SK-N-SH treated with all-trans-retinoic acid at 6 μM for 48 hours (cell line): ENCODE data around the gene RIMS3.

Experiments
- ATAC-seq: fragments of 200-7000 bp; cut with Tn5 transposase; 3 replicates; pipeline ENCODE4 v1.9.1; 2020; ENCODE audit warnings: mild to moderate bottlenecking, moderate library complexity
- BACH2 ChIP-seq: fragments of 250-450 bp; sonication (Bioruptor Pico); IDR thresholded peaks from 2 replicates; pipeline ENCODE4 v1.9.0; 2021; ENCODE audit warnings: mild to moderate bottlenecking, borderline replicate concordance
- CREB5 ChIP-seq: fragments of 250-450 bp; sonication (Bioruptor Pico); IDR thresholded peaks from 2 replicates; pipeline ENCODE4 v1.5.1; 2020; ENCODE audit warnings: low read depth, mild to moderate bottlenecking, moderate library complexity
- CSDC2 ChIP-seq: fragments of 250-450 bp; sonication (Bioruptor Pico); IDR thresholded peaks from 2 replicates; pipeline ENCODE4 v1.5.0; 2020; ENCODE audit warnings: mild to moderate bottlenecking, moderate library complexity
- ESRRG ChIP-seq: fragments of 250-450 bp; sonication (Bioruptor Pico); IDR thresholded peaks from 2 replicates; pipeline ENCODE4 v1.6.1; 2021; ENCODE audit warnings: mild to moderate bottlenecking
- GLIS3 ChIP-seq: fragments of 250-450 bp; sonication (Bioruptor Pico); IDR thresholded peaks from 2 replicates; pipeline ENCODE4 v1.5.0; 2020; ENCODE audit warnings: mild to moderate bottlenecking, moderate library complexity
- ISL1 ChIP-seq: fragments of 250-450 bp; sonication (Bioruptor Pico); IDR thresholded peaks from 2 replicates; pipeline ENCODE4 v2.1.2; 2022; ENCODE audit warnings: mild to moderate bottlenecking, moderate library complexity
- OSR1 ChIP-seq: fragments of 250-450 bp; sonication (Bioruptor Pico); IDR thresholded peaks from 2 replicates; pipeline ENCODE4 v1.8.0; 2022; ENCODE audit warnings: moderate library complexity, mild to moderate bottlenecking, inconsistent platforms
- PPARA ChIP-seq: fragments of 250-450 bp; sonication (Bioruptor Pico); IDR thresholded peaks from 2 replicates; pipeline ENCODE4 v1.5.0; 2020; ENCODE audit warnings: mild to moderate bottlenecking, borderline replicate concordance
- RARB ChIP-seq: fragments of 250-450 bp; sonication (Bioruptor Pico); IDR thresholded peaks from 2 replicates; pipeline ENCODE4 v1.8.0; 2021; ENCODE audit warnings: mild to moderate bottlenecking, moderate library complexity
- SNAI2 ChIP-seq: fragments of 250-450 bp; sonication (Bioruptor Pico); IDR thresholded peaks from 2 replicates; pipeline ENCODE4 v1.5.0; 2020; ENCODE audit warnings: mild to moderate bottlenecking, moderate library complexity
- TCF4 ChIP-seq: fragments of 250-450 bp; sonication (Bioruptor Pico); IDR thresholded peaks from 2 replicates; pipeline ENCODE4 v1.8.0; 2021; ENCODE audit warnings: mild to moderate bottlenecking, moderate library complexity, borderline replicate concordance
- TOX ChIP-seq: fragments of 250-450 bp; sonication (Bioruptor Pico); IDR thresholded peaks from 2 replicates; pipeline ENCODE4 v1.8.0; 2021; ENCODE audit warnings: mild to moderate bottlenecking, moderate library complexity, borderline replicate concordance
- ZC3H10 ChIP-seq: fragments of 250-450 bp; sonication (Bioruptor Pico); IDR thresholded peaks from 2 replicates; pipeline ENCODE4 v1.5.1; 2021; ENCODE audit warnings: mild to moderate bottlenecking, moderate library complexity
- ZFP3 ChIP-seq: fragments of 250-450 bp; sonication (Bioruptor Pico); IDR thresholded peaks from 2 replicates; pipeline ENCODE4 v1.5.0; 2020; ENCODE audit warnings: mild to moderate bottlenecking, moderate library complexity
- ZFP30 ChIP-seq: fragments of 450-650 bp; formaldehyde crosslinking; IDR thresholded peaks from 2 replicates; pipeline ENCODE4 v1.5.0; 2022; ENCODE audit warnings: mild to moderate bottlenecking, moderate library complexity
- ZNF565 ChIP-seq: fragments of 450-650 bp; formaldehyde crosslinking; conservative IDR thresholded peaks from 2 replicates; pipeline ENCODE4 v1.5.0; 2020; ENCODE audit warnings: low read depth, mild to moderate bottlenecking, moderate library complexity
- ZNF70 ChIP-seq: fragments of 450-650 bp; formaldehyde crosslinking; IDR thresholded peaks from 2 replicates; pipeline ENCODE4 v1.5.0; 2020; ENCODE audit warnings: mild to moderate bottlenecking, moderate library complexity
- ZNF8 ChIP-seq: fragments of 450-650 bp; formaldehyde crosslinking; IDR thresholded peaks from 2 replicates; pipeline ENCODE4 v1.5.0; 2020; ENCODE audit warnings: mild to moderate bottlenecking, moderate library complexity
- TF ChIP-seq, protein P1 (sequence below): fragments of 250-450 bp; sonication (Bioruptor Pico); IDR thresholded peaks from 2 replicates; pipeline ENCODE4 v1.5.1; 2021; ENCODE audit warnings: mild to moderate bottlenecking, moderate library complexity
- TF ChIP-seq, protein P2 (sequence below): fragments of 250-450 bp; sonication (Bioruptor Pico); IDR thresholded peaks from 2 replicates; pipeline ENCODE4 v1.8.0; 2021; ENCODE audit warnings: low read depth, mild to moderate bottlenecking, moderate library complexity, borderline replicate concordance
- TF ChIP-seq, protein P3 (sequence below): fragments of 250-450 bp; sonication (Bioruptor Pico); IDR thresholded peaks from 2 replicates; pipeline ENCODE4 v1.8.0; 2020; ENCODE audit warnings: mild to moderate bottlenecking, moderate library complexity, borderline replicate concordance
- TF ChIP-seq, protein P4 (sequence below): fragments of 250-450 bp; sonication (Bioruptor Pico); IDR thresholded peaks from 2 replicates; pipeline ENCODE4 v1.5.0; 2020; ENCODE audit warnings: mild to moderate bottlenecking, moderate library complexity

RIMS3 gene

GRCh38 chr1:40607921-40608320 is 57.6 kb downstream of the RIMS3 start:
- no peak for ATAC-seq
- TF ChIP-seq ISL1 (CRISPR knock-in tag), result no peak
- TF ChIP-seq RARB (CRISPR knock-in tag), result no peak
- no peak for TF ChIP-seq ZNF565 (CRISPR knock-in tag)
- TF ChIP-seq BACH2 (CRISPR knock-in tag), result no peak
- TF ChIP-seq ZFP3, result no peak
- TF ChIP-seq CSDC2 (CRISPR knock-in tag), result no peak
- no peak for TF ChIP-seq ZNF70 (CRISPR knock-in tag)
- TF ChIP-seq, protein P1, sequence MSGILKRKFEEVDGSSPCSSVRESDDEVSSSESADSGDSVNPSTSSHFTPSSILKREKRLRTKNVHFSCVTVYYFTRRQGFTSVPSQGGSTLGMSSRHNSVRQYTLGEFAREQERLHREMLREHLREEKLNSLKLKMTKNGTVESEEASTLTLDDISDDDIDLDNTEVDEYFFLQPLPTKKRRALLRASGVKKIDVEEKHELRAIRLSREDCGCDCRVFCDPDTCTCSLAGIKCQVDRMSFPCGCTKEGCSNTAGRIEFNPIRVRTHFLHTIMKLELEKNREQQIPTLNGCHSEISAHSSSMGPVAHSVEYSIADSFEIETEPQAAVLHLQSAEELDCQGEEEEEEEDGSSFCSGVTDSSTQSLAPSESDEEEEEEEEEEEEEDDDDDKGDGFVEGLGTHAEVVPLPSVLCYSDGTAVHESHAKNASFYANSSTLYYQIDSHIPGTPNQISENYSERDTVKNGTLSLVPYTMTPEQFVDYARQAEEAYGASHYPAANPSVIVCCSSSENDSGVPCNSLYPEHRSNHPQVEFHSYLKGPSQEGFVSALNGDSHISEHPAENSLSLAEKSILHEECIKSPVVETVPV (CRISPR knock-in tag), result no peak
- TF ChIP-seq ZNF8, result no peak
- no peak for TF ChIP-seq TOX (CRISPR knock-in tag)
- TF ChIP-seq CREB5 (CRISPR knock-in tag), result no peak
- TF ChIP-seq, protein P2, sequence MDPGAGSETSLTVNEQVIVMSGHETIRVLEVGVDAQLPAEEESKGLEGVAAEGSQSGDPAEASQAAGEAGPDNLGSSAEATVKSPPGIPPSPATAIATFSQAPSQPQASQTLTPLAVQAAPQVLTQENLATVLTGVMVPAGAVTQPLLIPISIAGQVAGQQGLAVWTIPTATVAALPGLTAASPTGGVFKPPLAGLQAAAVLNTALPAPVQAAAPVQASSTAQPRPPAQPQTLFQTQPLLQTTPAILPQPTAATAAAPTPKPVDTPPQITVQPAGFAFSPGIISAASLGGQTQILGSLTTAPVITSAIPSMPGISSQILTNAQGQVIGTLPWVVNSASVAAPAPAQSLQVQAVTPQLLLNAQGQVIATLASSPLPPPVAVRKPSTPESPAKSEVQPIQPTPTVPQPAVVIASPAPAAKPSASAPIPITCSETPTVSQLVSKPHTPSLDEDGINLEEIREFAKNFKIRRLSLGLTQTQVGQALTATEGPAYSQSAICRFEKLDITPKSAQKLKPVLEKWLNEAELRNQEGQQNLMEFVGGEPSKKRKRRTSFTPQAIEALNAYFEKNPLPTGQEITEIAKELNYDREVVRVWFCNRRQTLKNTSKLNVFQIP (CRISPR knock-in tag), result no peak
- no peak for TF ChIP-seq SNAI2 (CRISPR knock-in tag)
- TF ChIP-seq, protein P3, sequence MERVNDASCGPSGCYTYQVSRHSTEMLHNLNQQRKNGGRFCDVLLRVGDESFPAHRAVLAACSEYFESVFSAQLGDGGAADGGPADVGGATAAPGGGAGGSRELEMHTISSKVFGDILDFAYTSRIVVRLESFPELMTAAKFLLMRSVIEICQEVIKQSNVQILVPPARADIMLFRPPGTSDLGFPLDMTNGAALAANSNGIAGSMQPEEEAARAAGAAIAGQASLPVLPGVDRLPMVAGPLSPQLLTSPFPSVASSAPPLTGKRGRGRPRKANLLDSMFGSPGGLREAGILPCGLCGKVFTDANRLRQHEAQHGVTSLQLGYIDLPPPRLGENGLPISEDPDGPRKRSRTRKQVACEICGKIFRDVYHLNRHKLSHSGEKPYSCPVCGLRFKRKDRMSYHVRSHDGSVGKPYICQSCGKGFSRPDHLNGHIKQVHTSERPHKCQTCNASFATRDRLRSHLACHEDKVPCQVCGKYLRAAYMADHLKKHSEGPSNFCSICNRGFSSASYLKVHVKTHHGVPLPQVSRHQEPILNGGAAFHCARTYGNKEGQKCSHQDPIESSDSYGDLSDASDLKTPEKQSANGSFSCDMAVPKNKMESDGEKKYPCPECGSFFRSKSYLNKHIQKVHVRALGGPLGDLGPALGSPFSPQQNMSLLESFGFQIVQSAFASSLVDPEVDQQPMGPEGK (CRISPR knock-in tag), result no peak

DNA sequence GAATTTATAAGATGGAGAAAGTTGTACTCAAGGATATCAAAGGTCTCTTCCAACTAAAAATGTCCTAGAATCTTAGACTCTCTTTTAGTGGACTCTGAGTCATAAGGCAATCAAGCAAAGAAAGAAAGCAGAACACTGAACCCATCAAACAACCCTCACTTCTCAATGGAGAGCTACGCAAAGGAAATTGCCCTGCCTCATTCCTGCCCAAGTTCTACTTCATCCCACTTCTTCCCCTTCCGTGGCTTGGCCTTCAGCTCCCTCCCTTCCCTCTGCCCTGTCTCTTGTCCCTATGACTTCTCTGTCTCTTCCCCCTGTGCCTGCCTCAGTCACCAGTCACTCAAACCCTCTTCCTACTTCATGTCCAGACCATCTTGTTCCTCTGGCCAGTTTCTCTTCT is 58.5 kb downstream of the RIMS3 start:
- TF ChIP-seq PPARA (CRISPR knock-in tag) (no peak), ZC3H10 (CRISPR knock-in tag) (no peak), CREB5 (CRISPR knock-in tag) (no peak), CSDC2 (CRISPR knock-in tag) (no peak), TOX (CRISPR knock-in tag) (no peak), ZFP30 (CRISPR knock-in tag) (no peak), GLIS3 (CRISPR knock-in tag) (no peak)
- TF ChIP-seq, protein P3 (CRISPR knock-in tag), result no peak
- no peak for ATAC-seq

- ATAC-seq, result no peak
- no peak for TF ChIP-seq GLIS3 (CRISPR knock-in tag)
- no peak for TF ChIP-seq ESRRG (CRISPR knock-in tag)
- TF ChIP-seq OSR1 (CRISPR knock-in tag), result no peak
- TF ChIP-seq SNAI2 (CRISPR knock-in tag), result no peak
- no peak for TF ChIP-seq CREB5 (CRISPR knock-in tag)
- no peak for TF ChIP-seq ZC3H10 (CRISPR knock-in tag)
- TF ChIP-seq TCF4, result no peak
- no peak for TF ChIP-seq ZFP3
- TF ChIP-seq ZNF565 (CRISPR knock-in tag), result no peak
- TF ChIP-seq BACH2 (CRISPR knock-in tag), result no peak
- no peak for TF ChIP-seq CSDC2 (CRISPR knock-in tag)
- no peak for TF ChIP-seq TOX (CRISPR knock-in tag)
- TF ChIP-seq, protein P4, sequence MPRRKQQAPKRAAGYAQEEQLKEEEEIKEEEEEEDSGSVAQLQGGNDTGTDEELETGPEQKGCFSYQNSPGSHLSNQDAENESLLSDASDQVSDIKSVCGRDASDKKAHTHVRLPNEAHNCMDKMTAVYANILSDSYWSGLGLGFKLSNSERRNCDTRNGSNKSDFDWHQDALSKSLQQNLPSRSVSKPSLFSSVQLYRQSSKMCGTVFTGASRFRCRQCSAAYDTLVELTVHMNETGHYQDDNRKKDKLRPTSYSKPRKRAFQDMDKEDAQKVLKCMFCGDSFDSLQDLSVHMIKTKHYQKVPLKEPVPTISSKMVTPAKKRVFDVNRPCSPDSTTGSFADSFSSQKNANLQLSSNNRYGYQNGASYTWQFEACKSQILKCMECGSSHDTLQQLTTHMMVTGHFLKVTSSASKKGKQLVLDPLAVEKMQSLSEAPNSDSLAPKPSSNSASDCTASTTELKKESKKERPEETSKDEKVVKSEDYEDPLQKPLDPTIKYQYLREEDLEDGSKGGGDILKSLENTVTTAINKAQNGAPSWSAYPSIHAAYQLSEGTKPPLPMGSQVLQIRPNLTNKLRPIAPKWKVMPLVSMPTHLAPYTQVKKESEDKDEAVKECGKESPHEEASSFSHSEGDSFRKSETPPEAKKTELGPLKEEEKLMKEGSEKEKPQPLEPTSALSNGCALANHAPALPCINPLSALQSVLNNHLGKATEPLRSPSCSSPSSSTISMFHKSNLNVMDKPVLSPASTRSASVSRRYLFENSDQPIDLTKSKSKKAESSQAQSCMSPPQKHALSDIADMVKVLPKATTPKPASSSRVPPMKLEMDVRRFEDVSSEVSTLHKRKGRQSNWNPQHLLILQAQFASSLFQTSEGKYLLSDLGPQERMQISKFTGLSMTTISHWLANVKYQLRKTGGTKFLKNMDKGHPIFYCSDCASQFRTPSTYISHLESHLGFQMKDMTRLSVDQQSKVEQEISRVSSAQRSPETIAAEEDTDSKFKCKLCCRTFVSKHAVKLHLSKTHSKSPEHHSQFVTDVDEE (CRISPR knock-in tag), result no peak
- TF ChIP-seq, protein P1 (CRISPR knock-in tag), result no peak
Measured at GRCh38 chr1:40606194-40606593, 59.3 kb downstream of the RIMS3 start.
